K562 (cell line): Measurements from ENCODE around the gene AMELY. TPM values are rescaled to one million over a fixed set of nuclear protein-coding genes. Genes with fewer than 3 reads are reported as not detected.

Source experiments
- ATAC-seq: fragments of 200-7000 bp; cut with Tn5 transposase; 3 replicates; pipeline ENCODE4 v1.9.1; 2020; ENCODE audit warnings: moderate library complexity
- BruUV-seq: library from RNA; stranded (reverse); fragments of 400-500 nt; replicated peaks from 2 replicates; lab custom pipeline; 2021; lab: Mats Ljungman, UMichigan
- CTCF ChIA-PET: fragments of 300-600 bp; formaldehyde crosslinking; extraction: SDS; loops from one replicate; lab custom pipeline; 2021; ENCODE audit warnings: low intra/inter-chr PET ratio; lab: Yijun Ruan, JAX
- POLR2A ChIA-PET: fragments of 300-600, 350-650 bp; sonication (Branson Sonifier 250); formaldehyde crosslinking; extraction: SDS; loops from one replicate; lab custom pipeline; 2021; ENCODE audit warnings: antibody characterized with exemption, inconsistent platforms; lab: Yijun Ruan, JAX
- DNase-seq, 4 experiments: peaks; one replicate each; pipeline versions ENCODE4 v3.0.0 to v3.0.0-alpha.2; 2011 to 2018; ENCODE audit warnings: low spot score in 3 of 4, mixed read lengths in 3 of 4; ENCODE audit errors: extremely low read depth in 1 of 4
- FAIRE-seq: peaks from 2 replicates; lab custom pipeline; 2011; peaks lifted over from hg19 to GRCh38; lab: Jason Lieb, UNC
- H2AFZ ChIP-seq: 2 replicates; pipeline ENCODE4 v1.6.0; 2011; ENCODE audit warnings: low read depth, low read length, control low read depth, inconsistent platforms
- H3K27ac ChIP-seq: fragments of 200-600 bp; 3 replicates; pipeline ENCODE4 v1.8.0; 2011; ENCODE audit warnings: low read depth, mild to moderate bottlenecking, control low read depth, inconsistent platforms, low read length, moderate library complexity, mixed read lengths; ENCODE audit errors: extremely low read depth
- H3K27me3 ChIP-seq, 2 experiments: fragments of 300-600 bp in 1 of 2; 2 replicates in 1 of 2; 3 replicates in 1 of 2; pipeline versions ENCODE4 v1.6.0 to v1.8.0; 2011; ENCODE audit warnings: inconsistent platforms in 2 of 2, low read length in 2 of 2, mild to moderate bottlenecking in 1 of 2, mixed read lengths in 1 of 2, moderate library complexity in 1 of 2; ENCODE audit not compliant: control insufficient read depth in 2 of 2, insufficient read depth in 2 of 2
- H3K36me3 ChIP-seq: fragments of 300-600 bp; 3 replicates; pipeline ENCODE4 v1.8.0; 2011; ENCODE audit warnings: mild to moderate bottlenecking, low read length, inconsistent platforms; ENCODE audit not compliant: control insufficient read depth, insufficient read depth
- H3K4me1 ChIP-seq, 2 experiments: fragments of 200-600 bp in 1 of 2; replicated peaks in 1 of 2; 2 replicates in 1 of 2; 3 replicates in 1 of 2; pipeline versions ENCODE4 v1.5.1 to v1.8.0; 2011; ENCODE audit warnings: inconsistent platforms in 2 of 2, low read length in 2 of 2, mild to moderate bottlenecking in 1 of 2, mixed read lengths in 1 of 2, moderate library complexity in 1 of 2; ENCODE audit not compliant: control insufficient read depth in 2 of 2, insufficient read depth in 2 of 2
- H3K4me2 ChIP-seq: 2 replicates; pipeline ENCODE4 v1.6.1; 2011; ENCODE audit warnings: low read length, control low read depth, inconsistent platforms, mixed read lengths; ENCODE audit not compliant: insufficient read depth
- H3K4me3 ChIP-seq: fragments of 200-600 bp; sonication (generic), shearing (Covaris generic); 2 replicates; pipeline ENCODE4 v1.5.1; 2016; ENCODE audit warnings: control low read depth, inconsistent platforms
- H3K79me2 ChIP-seq: fragments of 200-600 bp; 3 replicates; pipeline ENCODE4 v1.8.0; 2011; ENCODE audit warnings: low read length, inconsistent platforms; ENCODE audit not compliant: control insufficient read depth, insufficient read depth
- H3K9ac ChIP-seq, 2 experiments: 2 replicates each; pipeline versions ENCODE4 v1.6.0 to v1.6.1; 2011; ENCODE audit warnings: low read depth in 2 of 2, low read length in 2 of 2, control low read depth in 1 of 2, inconsistent platforms in 1 of 2, mild to moderate bottlenecking in 1 of 2, mixed read lengths in 1 of 2; ENCODE audit not compliant: insufficient read depth in 1 of 2
- H3K9me1 ChIP-seq: one replicate; pipeline ENCODE4 v1.6.0; 2011; ENCODE audit warnings: inconsistent platforms, mild to moderate bottlenecking, low read length, moderate library complexity; ENCODE audit not compliant: control insufficient read depth, insufficient read depth
- H3K9me3 ChIP-seq: replicated peaks from 2 replicates; pipeline ENCODE4 v1.5.1; 2011; ENCODE audit warnings: low read depth, low read length, inconsistent platforms; ENCODE audit not compliant: control insufficient read depth, insufficient read depth
- H4K20me1 ChIP-seq: replicated peaks from 2 replicates; pipeline ENCODE4 v1.6.1; 2011; ENCODE audit warnings: low read length, inconsistent platforms, mixed read lengths; ENCODE audit not compliant: control insufficient read depth, insufficient read depth
- ARID2 ChIP-seq: fragments of 450-650 bp; IDR thresholded peaks from 2 replicates; pipeline ENCODE4 v1.6.1; 2017; ENCODE audit warnings: antibody characterized with exemption, mild to moderate bottlenecking
- BRF2 ChIP-seq: IDR thresholded peaks from 3 replicates; pipeline ENCODE4 v1.6.1; 2011; ENCODE audit warnings: borderline replicate concordance, mild to moderate bottlenecking; ENCODE audit not compliant: insufficient read length, insufficient read depth
- CEBPB ChIP-seq: fragments of 450-650 bp; IDR thresholded peaks from 2 replicates; pipeline ENCODE4 v1.6.1; 2016; ENCODE audit warnings: missing genetic modification characterization, missing compliant biosample characterization
- CTBP1 ChIP-seq: fragments of 450-650 bp; IDR thresholded peaks from 2 replicates; pipeline ENCODE4 v1.6.1; 2016; ENCODE audit warnings: borderline replicate concordance
- E2F5 ChIP-seq: sonication (generic); formaldehyde crosslinking; IDR thresholded peaks from 2 replicates; pipeline ENCODE4 v1.8.0; 2022; ENCODE audit warnings: mild to moderate bottlenecking, missing genetic modification reagents
- KDM1A ChIP-seq, 2 experiments: fragments of 450-650 bp; IDR thresholded peaks; 2 replicates each; pipeline ENCODE4 v1.6.1; 2016; ENCODE audit warnings: mild to moderate bottlenecking in 2 of 2
- LARP7 ChIP-seq: fragments of 450-650 bp; IDR thresholded peaks from 2 replicates; pipeline ENCODE4 v1.6.1; 2016
- MAZ ChIP-seq, 2 experiments: fragments of 450-650 bp in 1 of 2; sonication (generic) in 1 of 2; formaldehyde crosslinking; IDR thresholded peaks in 1 of 2; conservative IDR thresholded peaks in 1 of 2; 2 replicates each; pipeline versions ENCODE4 v1.4.0 to v1.5.0; 2020; ENCODE audit warnings: mild to moderate bottlenecking in 1 of 2, missing genetic modification reagents in 1 of 2
- MLLT1 ChIP-seq, 2 experiments: fragments of 450-650 bp; IDR thresholded peaks; 2 replicates each; pipeline ENCODE4 v1.6.1; 2016
- MTA2 ChIP-seq: fragments of 450-650 bp; IDR thresholded peaks from 2 replicates; pipeline ENCODE4 v1.6.1; 2016; ENCODE audit warnings: low read depth
- MXD1 ChIP-seq: fragments of 250-450 bp; sonication (Bioruptor Pico); IDR thresholded peaks from 2 replicates; pipeline ENCODE4 v1.8.0; 2021; ENCODE audit warnings: borderline replicate concordance, mild to moderate bottlenecking, moderate library complexity; ENCODE audit not compliant: poor library complexity, severe bottlenecking
- PREB ChIP-seq: sonication (generic); formaldehyde crosslinking; IDR thresholded peaks from 2 replicates; pipeline ENCODE4 v1.8.1; 2023; ENCODE audit warnings: mild to moderate bottlenecking, missing genetic modification reagents
- SP1 ChIP-seq: sonication (generic); formaldehyde crosslinking; IDR thresholded peaks from 2 replicates; pipeline ENCODE4 v1.8.1; 2022; ENCODE audit warnings: mild to moderate bottlenecking, missing genetic modification reagents
- THRA ChIP-seq: fragments of 450-650 bp; IDR thresholded peaks from 2 replicates; pipeline ENCODE4 v1.6.1; 2017; ENCODE audit warnings: mild to moderate bottlenecking, moderate library complexity
- THRB ChIP-seq: fragments of 450-650 bp; formaldehyde crosslinking; conservative IDR thresholded peaks from 2 replicates; pipeline ENCODE4 v1.4.0; 2022; ENCODE audit warnings: mild to moderate bottlenecking, missing genetic modification characterization
- ZNF408 ChIP-seq: fragments of 250-450 bp; sonication (Bioruptor Pico); IDR thresholded peaks from 2 replicates; pipeline ENCODE4 v1.4.0; 2020; ENCODE audit warnings: low read depth, mild to moderate bottlenecking, moderate library complexity
- WGBS: fragments of 100-300 bp; shearing (Covaris generic); methylation state at CpG from one replicate; pipeline ENCODE4 v1.1.6; 2016; ENCODE audit warnings: low coverage, mixed read lengths; ENCODE audit not compliant: insufficient coverage; ENCODE audit errors: missing lambda C conversion rate; 5-methylcytosine and 5-hydroxymethylcytosine counted together
- in situ Hi-C: fragments of 300-500 bp; cut with MboI; formaldehyde crosslinking; loops from 4 replicates; pipeline ENCODE4 v1.15.0; 2018; ENCODE audit warnings: inconsistent platforms, mixed read lengths
- intact Hi-C: fragments of 100-400 bp; cut with micrococcal nuclease; formaldehyde crosslinking; loops from 2 replicates; pipeline ENCODE4 v1.14.2; 2022
- polyA plus RNA-seq, 8 experiments: library from polyadenylated mRNA; depleted of rRNA in 4 of 8; stranded (reverse) in 5 of 8; unstranded in 3 of 8; fragments of >200 nt; fragmentation: Nextera tagmentation in 2 of 8; fragmentation: Illumina TruSeq in 1 of 8; extraction: Ambion mirVana in 2 of 8; extraction: Trizol in 1 of 8; gene quantifications; 2 replicates each; pipeline versions ENCODE4 v1.2.1 to v1.2.3, GENCODE V29; 2011 to 2014; ENCODE audit warnings: inconsistent platforms in 1 of 8, missing spikeins in 1 of 8
- total RNA-seq, 7 experiments: library from RNA; depleted of rRNA in 6 of 7; stranded (reverse); fragments of >200 nt in 6 of 7; fragmentation: Illumina TruSeq in 2 of 7; extraction: Trizol in 2 of 7; gene quantifications; 2 replicates each; pipeline versions ENCODE4 v1.2.1 to v1.2.3, GENCODE V29; 2011 to 2021; ENCODE audit warnings: low replicate concordance in 1 of 7

Gene AMELY
- total and polyA plus RNA-seq, 9 of the 15 experiments (the other 6 are each of a cell fraction or from before 2014, with no cell fraction given): not detected

- H3K4me2 ChIP-seq: no peak overlapping the region
- no peaks in the 10 kb centered on the region for H3K9me3 ChIP-seq
- H3K27ac ChIP-seq: no peak overlapping the region
- no peak for DNase-seq
- H3K79me2 ChIP-seq: no peaks in the 10 kb centered on the region
- ATAC-seq: no peak
- no TSS peak for BruUV-seq
- intact Hi-C loops: no loop called here
- no CpG with 5 or more reads among the region's 2 CpGs for WGBS
- H3K9me1 ChIP-seq: no peaks in the 10 kb centered on the region
- POLR2A ChIA-PET: no interaction called here
- in situ Hi-C loops: no loop called here
- no peaks in the 10 kb centered on the region for H3K27me3 ChIP-seq
- no peak overlapping the region for H2AFZ ChIP-seq
- H3K9ac ChIP-seq: no peak overlapping the region
- CTCF ChIA-PET: no interaction called here
- H3K36me3 ChIP-seq: no peaks in the 10 kb centered on the region
- H3K4me1 ChIP-seq: no peaks in the 10 kb centered on the region
- no peak overlapping the region for H3K4me3 ChIP-seq
- no peaks in the 10 kb centered on the region for H4K20me1 ChIP-seq
- FAIRE-seq: no peak
- no peak for TF ChIP-seq MLLT1 (IDR thresholded peaks at IDR 0.05)
- no peak for TF ChIP-seq E2F5 (CRISPR knock-in tag)
- TF ChIP-seq PREB (CRISPR knock-in tag): no peak
- TF ChIP-seq ZNF408 (CRISPR knock-in tag): no peak
- TF ChIP-seq MTA2: no peak
- no peak for TF ChIP-seq THRB
- no peak for TF ChIP-seq MAZ (CRISPR knock-in tag; conservative IDR thresholded peaks at IDR 0.05 in 1 of 2, IDR thresholded peaks at IDR 0.05 in 1 of 2)
- no peak for TF ChIP-seq MXD1 (CRISPR knock-in tag)
- TF ChIP-seq CEBPB (tag): no peak
- TF ChIP-seq THRA: no peak
- no peak for TF ChIP-seq BRF2
- no peak for TF ChIP-seq SP1 (CRISPR knock-in tag)
- no peak for TF ChIP-seq KDM1A (IDR thresholded peaks at IDR 0.05)
- TF ChIP-seq ARID2: no peak
- no peak for TF ChIP-seq CTBP1
- no peak for TF ChIP-seq LARP7
Measured at GRCh38 chrY:6849384-6849783, 62.2 kb downstream of the AMELY start.
